Activated CD8-positive, alpha-beta memory T cell treated with anti-CD3 and anti-CD28 coated beads for 4 hours (primary cell): ENCODE results near the gene CUTA.

Source experiments
- DNase-seq, 2 donors: peaks; one replicate each; pipeline ENCODE4 v3.0.0-alpha.2; 2020; ENCODE audit warnings: low read depth in 2 of 2

The CUTA gene

GRCh38 chr6:33417903-33418689, at the start of gene CUTA:
TSS of gene CUTA (minus strand) at chr6:33418107. CDS start at chr6:33418000, 107 bp downstream.
- DNase-seq = peak; percentile 97 to 99

- DNase-seq = no peak
These were observed 49.2 kb upstream of the CUTA start for GRCh38 chr6:33467091-33467490.

- DNase-seq = no peak
These were observed 48.3 kb upstream of the CUTA start for GRCh38 chr6:33466075-33466735.

GRCh38 chr6:33459226-33459625, 41.3 kb upstream of the CUTA start:
- no peak for DNase-seq

- no peak for DNase-seq
These were observed 40.8 kb upstream of the CUTA start for GRCh38 chr6:33458676-33459075.

- DNase-seq = no peak
These were observed 38.2 kb upstream of the CUTA start for GRCh38 chr6:33456156-33456555.

GRCh38 chr6:33455051-33455450, 37.1 kb upstream of the CUTA start:
- no peak for DNase-seq

- peak; percentile 84 to 90 for DNase-seq
These were observed 36.4 kb upstream of the CUTA start, which contains the start of gene ZBTB9 for GRCh38 chr6:33454009-33454946. TSS of gene ZBTB9 (plus strand) at chr6:33454576. CDS start at chr6:33455101, 525 bp downstream.

- no peak for DNase-seq
These were observed 35.6 kb upstream of the CUTA start for GRCh38 chr6:33453393-33454008.

GRCh38 chr6:33452496-33452895, 34.6 kb upstream of the CUTA start:
- no peak for DNase-seq

- DNase-seq = no peak
These were observed 33.7 kb upstream of the CUTA start for GRCh38 chr6:33451606-33452005.

GRCh38 chr6:33450434-33450833, 32.5 kb upstream of the CUTA start:
- no peak for DNase-seq

GRCh38 chr6:33446356-33446755, 28.4 kb upstream of the CUTA start:
- DNase-seq = no peak

- DNase-seq = no peak
These were observed 27.3 kb upstream of the CUTA start for GRCh38 chr6:33445119-33445603.

GRCh38 chr6:33443619-33444504, 26.0 kb upstream of the CUTA start:
- no peak for DNase-seq

- DNase-seq = no peak
These were observed 25.1 kb upstream of the CUTA start for GRCh38 chr6:33443025-33443424.

- DNase-seq = no peak
These were observed 24.4 kb upstream of the CUTA start for GRCh38 chr6:33442283-33442682.

- DNase-seq = no peak
These were observed 23.6 kb upstream of the CUTA start for GRCh38 chr6:33441457-33441856.

GRCh38 chr6:33440649-33441309, 22.9 kb upstream of the CUTA start:
- DNase-seq = no peak
